Right renal cortex interstitium (tissue), 3 donors: ENCODE data around the gene NEDD9. TPM values are rescaled to one million over a fixed set of nuclear protein-coding genes. Genes with fewer than 3 reads are reported as not detected.

Experiments
- DNase-seq, 3 donors: peaks; one replicate each; pipeline ENCODE4 v3.0.0-alpha.2; 2013; ENCODE audit warnings: low read depth in 3 of 3, low spot score in 2 of 3
- polyA plus RNA-seq, 3 donors: library from polyadenylated mRNA; unstranded; fragments of 120-200 nt; gene quantifications; one replicate each; pipeline ENCODE4 v1.2.1, GENCODE V29; 2013; ENCODE audit not compliant: insufficient read length in 3 of 3

NEDD9 gene
- polyA plus RNA-seq, 3 donors, result 58.3 to 79.1 (median 73.5) TPM

- DNase-seq, result no peak
Observed at GRCh38 chr6:11236076-11236750, 3.7 kb upstream of the NEDD9 start.

DNA sequence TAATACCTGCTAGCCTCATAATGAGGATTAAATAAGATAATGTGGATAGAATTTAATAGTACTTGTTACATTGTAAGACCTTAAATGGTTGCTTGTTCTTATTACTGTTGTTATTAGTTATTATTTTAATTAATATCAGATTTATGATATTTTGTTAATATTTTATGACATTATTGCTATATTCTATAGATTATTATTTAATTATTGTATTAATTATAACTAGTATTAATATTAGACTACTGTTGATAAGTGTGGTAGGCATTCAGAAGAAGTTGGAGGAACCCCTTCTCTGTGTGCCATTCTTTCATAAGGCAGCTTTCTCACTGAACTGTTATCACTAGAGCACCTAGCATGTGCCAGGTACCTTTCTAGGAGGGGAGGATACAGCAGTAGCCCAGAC is 2.6 kb upstream of the NEDD9 start:
- DNase-seq, result no peak

- no peak for DNase-seq
Observed at GRCh38 chr6:11233673-11234573, 1.5 kb upstream of the NEDD9 start.

- no peak for DNase-seq
Observed at GRCh38 chr6:11232770-11233626, 530 bp upstream of the NEDD9 start.

DNA sequence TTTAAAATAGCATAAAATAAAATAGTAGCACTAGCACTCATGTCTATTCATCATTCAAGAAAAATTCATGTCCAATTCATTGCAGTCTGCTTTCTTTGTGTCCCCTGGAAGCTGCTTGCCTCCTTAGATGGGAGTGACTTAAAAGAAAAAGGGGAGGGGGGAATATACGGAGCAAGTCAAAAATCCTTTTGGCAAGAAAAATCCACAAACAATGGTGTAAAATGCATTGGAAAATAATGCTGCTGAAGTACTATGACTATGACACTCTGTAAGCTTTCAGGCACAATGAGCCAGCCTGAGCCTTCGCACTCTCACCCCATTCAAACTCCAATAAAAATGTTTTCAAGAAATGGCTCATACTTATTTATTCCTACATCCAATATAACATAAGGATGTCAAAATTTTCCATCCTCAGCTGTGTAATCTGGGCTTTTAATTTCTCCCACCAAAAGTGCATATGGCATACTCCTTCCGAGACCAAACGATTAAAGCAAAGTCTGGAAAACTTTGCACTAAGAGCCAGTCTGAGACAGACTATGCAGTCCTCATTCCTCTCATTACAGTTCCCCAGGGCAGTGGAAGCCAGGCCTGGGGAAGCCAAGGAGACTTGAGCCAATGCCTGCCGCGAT is 790 bp downstream of the NEDD9 start:
- no peak for DNase-seq

- DNase-seq, result no peak
Observed at GRCh38 chr6:11231108-11231463, 1.4 kb downstream of the NEDD9 start.

- no peak for DNase-seq
Observed at GRCh38 chr6:11230158-11231107, 2.0 kb downstream of the NEDD9 start.

DNA sequence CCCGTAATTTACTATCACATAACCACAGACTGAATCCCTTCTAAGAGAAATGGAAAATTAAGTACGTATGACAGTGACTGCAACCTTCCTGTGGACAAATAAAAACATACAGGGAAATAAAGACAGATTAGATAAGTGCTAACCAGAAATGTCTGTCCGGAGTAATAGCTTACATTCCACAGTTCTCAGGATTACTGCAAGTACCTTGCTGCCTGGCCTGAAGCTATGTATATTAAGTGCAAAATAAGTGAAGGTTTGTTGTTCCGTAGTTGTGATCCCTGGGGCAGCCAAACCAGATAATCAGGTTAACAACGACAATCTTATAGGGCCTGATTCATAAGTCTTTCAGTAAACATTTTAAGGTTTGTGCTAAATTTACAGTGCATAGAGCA is 2.8 kb downstream of the NEDD9 start:
- DNase-seq, result no peak

- no peak for DNase-seq
Observed at GRCh38 chr6:11228935-11229654, 3.4 kb downstream of the NEDD9 start.

DNA sequence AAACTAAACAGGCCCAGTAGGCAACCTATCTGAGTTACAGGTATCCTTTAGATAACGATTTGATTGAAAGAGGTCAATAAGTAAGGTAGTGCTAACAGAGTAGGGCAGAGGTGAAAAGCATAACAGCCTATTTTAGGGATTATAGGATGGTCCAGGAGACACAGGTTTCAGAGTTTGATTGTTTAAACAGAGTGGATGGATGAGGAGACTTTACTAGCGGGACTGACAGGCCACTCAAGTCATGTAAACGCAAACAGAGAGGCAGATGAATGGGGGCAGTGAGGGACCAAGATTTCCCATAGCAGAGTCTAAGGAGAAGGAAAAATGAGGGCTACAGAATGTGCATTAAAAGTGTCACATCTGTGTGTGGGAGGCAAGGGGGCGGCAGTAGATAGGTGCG is 4.8 kb downstream of the NEDD9 start:
- no peak for DNase-seq

DNA sequence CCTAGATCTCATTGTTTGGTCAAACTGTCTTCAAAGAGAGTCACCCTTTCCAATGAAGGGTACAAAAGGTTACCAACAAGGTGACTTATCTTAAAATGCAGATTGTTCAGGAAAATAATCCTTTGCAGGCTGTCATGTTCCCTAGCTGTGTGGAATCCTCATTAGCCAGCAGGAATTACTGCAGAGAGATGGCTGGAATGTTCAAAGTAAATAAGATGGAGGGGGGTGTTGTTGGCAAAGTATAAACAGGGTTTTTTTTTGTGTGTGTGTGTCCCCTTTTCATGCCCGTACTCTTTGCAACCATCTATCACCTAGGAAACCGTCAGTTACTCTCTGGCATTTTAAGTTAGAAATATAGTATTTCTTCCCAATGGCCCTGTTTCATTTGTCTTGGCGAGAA is 6.5 kb downstream of the NEDD9 start:
- no peak for DNase-seq

GRCh38 chr6:11224966-11225463 is 7.5 kb downstream of the NEDD9 start:
- no peak for DNase-seq

DNA sequence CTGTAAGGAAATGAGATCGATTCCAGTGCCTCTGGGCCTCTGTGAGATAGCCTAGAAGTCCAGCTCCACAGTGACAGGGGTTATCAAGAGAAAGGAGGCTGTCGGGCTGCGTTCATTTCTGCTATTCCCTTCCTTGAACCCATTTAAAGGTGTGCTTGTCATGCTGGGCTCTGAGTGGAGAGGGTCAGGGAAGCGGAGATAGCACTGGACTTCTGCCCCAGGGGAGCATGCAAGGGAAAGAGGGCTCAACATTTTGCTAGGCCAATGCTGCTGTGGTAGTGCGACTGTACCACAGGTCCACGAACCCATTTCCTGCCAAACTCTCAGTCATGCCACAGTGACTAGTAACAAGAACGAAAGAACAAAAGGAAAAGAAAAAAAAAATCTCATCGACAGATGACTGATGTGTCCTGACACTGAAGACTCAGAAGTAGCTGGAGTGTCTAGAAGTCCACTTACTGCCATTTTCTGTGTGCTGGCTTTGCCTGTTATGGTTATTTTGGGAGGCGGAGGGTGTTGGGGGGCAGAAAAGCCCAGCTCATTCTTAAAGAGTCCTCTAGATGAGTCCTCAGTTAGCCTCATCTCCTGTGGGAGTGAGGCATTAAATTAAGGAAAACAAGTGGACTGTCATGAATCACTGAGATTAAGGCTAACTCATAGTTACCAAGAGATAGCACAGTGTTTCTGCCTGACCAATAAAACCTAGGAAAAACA is 8.1 kb downstream of the NEDD9 start:
- DNase-seq, result no peak

DNA sequence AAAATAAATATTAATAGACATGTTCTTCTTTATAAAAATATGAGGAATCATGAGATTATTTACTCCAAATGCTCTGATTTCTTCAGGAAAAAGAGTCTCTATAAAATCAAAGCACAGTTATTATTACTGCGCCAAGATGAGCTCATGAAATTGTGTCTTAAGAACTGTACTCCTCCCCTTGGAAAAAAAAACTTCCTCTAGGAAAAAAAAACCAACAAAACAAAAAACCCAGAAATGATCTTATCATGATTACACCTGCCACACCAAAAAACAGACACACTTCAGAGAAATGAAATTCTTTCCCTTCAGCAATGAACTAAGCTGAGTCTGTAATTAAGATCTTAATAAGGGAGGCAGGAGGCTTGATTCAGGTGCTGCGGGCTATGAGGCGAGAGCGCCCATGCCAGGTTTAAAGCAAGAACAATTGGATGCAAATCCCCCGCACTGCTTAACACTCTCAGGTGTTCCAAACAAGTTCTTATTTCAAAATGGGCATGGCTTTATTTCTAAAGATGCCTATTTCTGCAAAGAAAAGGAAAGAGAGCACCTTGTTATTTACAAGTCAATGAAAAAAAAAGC is 9.1 kb downstream of the NEDD9 start:
- no peak for DNase-seq

- no peak for DNase-seq
Observed at GRCh38 chr6:11222385-11223277, 9.8 kb downstream of the NEDD9 start.

DNA sequence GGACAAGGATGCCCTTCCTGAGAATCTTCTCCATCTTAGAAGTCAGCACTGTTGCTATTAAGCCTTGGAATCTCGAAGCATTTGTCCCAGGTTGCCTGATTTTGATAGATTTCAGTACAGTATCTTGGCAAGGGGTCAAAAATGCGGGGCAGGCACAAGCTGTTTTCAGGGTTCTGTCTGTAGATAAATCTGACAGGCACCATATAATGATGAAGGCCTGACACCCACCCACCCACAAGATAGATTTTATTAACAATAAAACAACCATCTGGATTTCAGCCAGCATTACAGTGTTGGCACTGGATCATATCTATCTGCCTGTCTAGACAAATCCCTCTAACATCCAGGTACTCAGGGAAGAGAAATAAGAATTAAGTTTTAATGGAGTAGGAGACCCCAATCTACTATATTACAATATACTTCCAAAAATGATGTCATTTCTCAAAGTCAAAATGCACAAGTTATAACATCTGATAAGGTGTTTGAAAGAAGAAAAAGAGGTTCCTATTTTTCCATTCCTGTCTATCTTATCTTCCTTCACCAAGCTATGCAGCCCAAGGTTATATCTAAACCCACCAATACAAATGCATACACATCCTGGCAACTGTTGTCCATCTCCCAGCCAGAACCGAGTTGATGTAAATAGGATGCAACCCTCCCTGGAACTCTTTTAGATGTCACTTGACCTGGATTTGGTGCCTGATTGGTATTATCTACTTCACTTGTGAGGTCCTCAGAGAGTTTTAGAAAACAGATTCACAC is 10.7 kb downstream of the NEDD9 start:
- DNase-seq, result no peak
